K562 (cell line): ENCODE measurements around the gene SCYL1. TPM values are rescaled to one million over a fixed set of nuclear protein-coding genes. Genes with fewer than 3 reads are reported as not detected.
A peak's percentile ranks its signal among the peaks of the same experiment; 100 is the strongest.

Source experiments
- ELF2 ChIP-seq: fragments of 250-450 bp; sonication (Bioruptor Pico); IDR thresholded peaks from 2 replicates; pipeline ENCODE4 v1.5.0; 2021; ENCODE audit warnings: mild to moderate bottlenecking
- EP300 ChIP-seq: IDR thresholded peaks from 2 replicates; pipeline ENCODE4 v1.6.1; 2012; ENCODE audit warnings: low read length, improper control_type of control experiment
- EP400 ChIP-seq: fragments of 450-650 bp; IDR thresholded peaks from 2 replicates; pipeline ENCODE4 v1.6.1; 2017; ENCODE audit warnings: antibody characterized with exemption, mild to moderate bottlenecking, moderate library complexity
- NFE2 ChIP-seq: IDR thresholded peaks from 2 replicates; pipeline ENCODE4 v1.6.1; 2014; ENCODE audit warnings: antibody characterized with exemption, low read depth
- NFE2L1 ChIP-seq: fragments of 450-650 bp; IDR thresholded peaks from 2 replicates; pipeline ENCODE4 v1.6.1; 2016; ENCODE audit warnings: missing genetic modification characterization, low read depth, mild to moderate bottlenecking, missing compliant biosample characterization, moderate library complexity, borderline replicate concordance
- PCBP1 ChIP-seq: fragments of 200-400 bp; formaldehyde crosslinking; IDR thresholded peaks from 2 replicates; pipeline ENCODE4 v1.6.1; 2018; ENCODE audit warnings: mild to moderate bottlenecking, low read depth, low read length; ENCODE audit not compliant: poor library complexity, severe bottlenecking
- SLC30A9 ChIP-seq: fragments of 250-450 bp; sonication (Bioruptor Pico); IDR thresholded peaks from 2 replicates; pipeline ENCODE4 v1.8.0; 2022; ENCODE audit warnings: mild to moderate bottlenecking, moderate library complexity
- ZNF146 ChIP-seq: IDR thresholded peaks from one replicate; pipeline ENCODE4 v1.6.1; 2018; ENCODE audit warnings: missing compliant biosample characterization; ENCODE audit not compliant: unreplicated experiment
- ZNF589 ChIP-seq: fragments of 200-800 bp; sonication (Bioruptor generic); IDR thresholded peaks from 2 replicates; pipeline ENCODE4 v1.6.1; 2016; ENCODE audit warnings: low read depth, missing genetic modification characterization, missing compliant biosample characterization
- ZNF644 ChIP-seq: fragments of 200-800 bp; sonication (Bioruptor generic); IDR thresholded peaks from 2 replicates; pipeline ENCODE4 v1.6.1; 2016; ENCODE audit warnings: low read depth, missing genetic modification characterization, missing compliant biosample characterization
- polyA plus RNA-seq, 8 experiments: library from polyadenylated mRNA; depleted of rRNA in 4 of 8; stranded (reverse) in 5 of 8; unstranded in 3 of 8; fragments of >200 nt; fragmentation: Nextera tagmentation in 2 of 8; fragmentation: Illumina TruSeq in 1 of 8; extraction: Ambion mirVana in 2 of 8; extraction: Trizol in 1 of 8; gene quantifications; 2 replicates each; pipeline versions ENCODE4 v1.2.1 to v1.2.3, GENCODE V29; 2011 to 2014; ENCODE audit warnings: inconsistent platforms in 1 of 8, missing spikeins in 1 of 8
- total RNA-seq, 7 experiments: library from RNA; depleted of rRNA in 6 of 7; stranded (reverse); fragments of >200 nt in 6 of 7; fragmentation: Illumina TruSeq in 2 of 7; extraction: Trizol in 2 of 7; gene quantifications; 2 replicates each; pipeline versions ENCODE4 v1.2.1 to v1.2.3, GENCODE V29; 2011 to 2021; ENCODE audit warnings: low replicate concordance in 1 of 7
- TF ChIP-seq, protein P1 (sequence below): fragments of 150-350 bp; IDR thresholded peaks from 2 replicates; pipeline ENCODE4 v1.6.1; 2014; ENCODE audit warnings: low read depth, mild to moderate bottlenecking, low read length, borderline replicate concordance
- TF ChIP-seq, protein P2 (sequence below): sonication (generic); formaldehyde crosslinking; IDR thresholded peaks from 2 replicates; pipeline ENCODE4 v1.8.1; 2023; ENCODE audit warnings: missing genetic modification reagents, mild to moderate bottlenecking, borderline replicate concordance
- TF ChIP-seq, protein P3 (sequence below): fragments of 450-650 bp; formaldehyde crosslinking; IDR thresholded peaks from 2 replicates; pipeline ENCODE4 v1.4.0; 2020; ENCODE audit warnings: mild to moderate bottlenecking, mixed read lengths
- TF ChIP-seq, protein P4 (sequence below): fragments of 250-450 bp; sonication (Bioruptor Pico); IDR thresholded peaks from 2 replicates; pipeline ENCODE4 v1.5.0; 2020; ENCODE audit warnings: mild to moderate bottlenecking, borderline replicate concordance

SCYL1 gene
- total and polyA plus RNA-seq, 9 of the 15 experiments (the other 6 are each of a cell fraction or from before 2014, with no cell fraction given) = 1.9 to 145 (median 57.6) TPM

DNA sequence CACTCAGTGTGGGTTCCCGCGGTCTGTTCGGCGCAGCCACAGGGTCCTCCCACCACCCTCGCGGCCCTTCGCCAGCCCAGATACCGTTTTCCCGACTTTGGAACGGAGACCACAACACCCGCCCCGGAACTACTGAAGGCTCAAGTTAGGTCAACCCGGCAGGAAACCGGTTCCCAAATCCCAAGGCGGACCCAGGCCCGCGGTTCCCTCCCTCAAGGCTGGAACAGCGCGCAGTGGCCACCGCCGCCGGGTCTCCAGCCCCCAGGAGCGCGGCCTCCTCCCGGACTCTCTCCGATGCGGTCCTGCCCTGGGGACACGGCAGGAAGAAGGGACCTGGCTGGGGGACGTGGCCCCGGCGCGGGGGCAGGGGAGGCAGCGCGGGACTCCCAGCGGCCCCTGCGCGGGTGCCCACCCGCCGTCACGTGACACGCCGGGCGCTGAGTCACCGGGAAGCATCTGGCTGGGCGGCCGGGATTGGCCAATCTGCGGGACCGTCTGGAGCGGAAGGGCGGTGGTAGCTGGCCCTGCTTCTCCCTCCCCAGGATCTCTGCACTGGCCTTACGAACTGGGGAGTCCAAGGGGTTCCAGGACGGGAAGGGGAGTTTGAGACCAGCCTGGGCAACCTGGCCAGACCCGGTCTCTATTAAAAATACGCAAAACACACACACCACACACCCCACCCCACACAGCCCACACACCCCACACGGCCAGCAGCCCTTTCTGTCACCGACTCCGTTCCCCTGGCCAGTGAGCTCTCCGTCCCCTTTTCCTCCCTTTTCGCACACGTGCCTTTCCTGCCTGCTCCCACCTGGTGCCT, 47.5 kb upstream of the SCYL1 start (continued):
- no peak for TF ChIP-seq NFE2L1 (tag)
- TF ChIP-seq NFE2 = peak; percentile 94
- TF ChIP-seq, protein P1, sequence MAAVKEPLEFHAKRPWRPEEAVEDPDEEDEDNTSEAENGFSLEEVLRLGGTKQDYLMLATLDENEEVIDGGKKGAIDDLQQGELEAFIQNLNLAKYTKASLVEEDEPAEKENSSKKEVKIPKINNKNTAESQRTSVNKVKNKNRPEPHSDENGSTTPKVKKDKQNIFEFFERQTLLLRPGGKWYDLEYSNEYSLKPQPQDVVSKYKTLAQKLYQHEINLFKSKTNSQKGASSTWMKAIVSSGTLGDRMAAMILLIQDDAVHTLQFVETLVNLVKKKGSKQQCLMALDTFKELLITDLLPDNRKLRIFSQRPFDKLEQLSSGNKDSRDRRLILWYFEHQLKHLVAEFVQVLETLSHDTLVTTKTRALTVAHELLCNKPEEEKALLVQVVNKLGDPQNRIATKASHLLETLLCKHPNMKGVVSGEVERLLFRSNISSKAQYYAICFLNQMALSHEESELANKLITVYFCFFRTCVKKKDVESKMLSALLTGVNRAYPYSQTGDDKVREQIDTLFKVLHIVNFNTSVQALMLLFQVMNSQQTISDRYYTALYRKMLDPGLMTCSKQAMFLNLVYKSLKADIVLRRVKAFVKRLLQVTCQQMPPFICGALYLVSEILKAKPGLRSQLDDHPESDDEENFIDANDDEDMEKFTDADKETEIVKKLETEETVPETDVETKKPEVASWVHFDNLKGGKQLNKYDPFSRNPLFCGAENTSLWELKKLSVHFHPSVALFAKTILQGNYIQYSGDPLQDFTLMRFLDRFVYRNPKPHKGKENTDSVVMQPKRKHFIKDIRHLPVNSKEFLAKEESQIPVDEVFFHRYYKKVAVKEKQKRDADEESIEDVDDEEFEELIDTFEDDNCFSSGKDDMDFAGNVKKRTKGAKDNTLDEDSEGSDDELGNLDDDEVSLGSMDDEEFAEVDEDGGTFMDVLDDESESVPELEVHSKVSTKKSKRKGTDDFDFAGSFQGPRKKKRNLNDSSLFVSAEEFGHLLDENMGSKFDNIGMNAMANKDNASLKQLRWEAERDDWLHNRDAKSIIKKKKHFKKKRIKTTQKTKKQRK = no peak
- peak; percentile 74 for TF ChIP-seq ELF2 (CRISPR knock-in tag)
- TF ChIP-seq EP300 = peak; percentile 70
- TF ChIP-seq, protein P2, sequence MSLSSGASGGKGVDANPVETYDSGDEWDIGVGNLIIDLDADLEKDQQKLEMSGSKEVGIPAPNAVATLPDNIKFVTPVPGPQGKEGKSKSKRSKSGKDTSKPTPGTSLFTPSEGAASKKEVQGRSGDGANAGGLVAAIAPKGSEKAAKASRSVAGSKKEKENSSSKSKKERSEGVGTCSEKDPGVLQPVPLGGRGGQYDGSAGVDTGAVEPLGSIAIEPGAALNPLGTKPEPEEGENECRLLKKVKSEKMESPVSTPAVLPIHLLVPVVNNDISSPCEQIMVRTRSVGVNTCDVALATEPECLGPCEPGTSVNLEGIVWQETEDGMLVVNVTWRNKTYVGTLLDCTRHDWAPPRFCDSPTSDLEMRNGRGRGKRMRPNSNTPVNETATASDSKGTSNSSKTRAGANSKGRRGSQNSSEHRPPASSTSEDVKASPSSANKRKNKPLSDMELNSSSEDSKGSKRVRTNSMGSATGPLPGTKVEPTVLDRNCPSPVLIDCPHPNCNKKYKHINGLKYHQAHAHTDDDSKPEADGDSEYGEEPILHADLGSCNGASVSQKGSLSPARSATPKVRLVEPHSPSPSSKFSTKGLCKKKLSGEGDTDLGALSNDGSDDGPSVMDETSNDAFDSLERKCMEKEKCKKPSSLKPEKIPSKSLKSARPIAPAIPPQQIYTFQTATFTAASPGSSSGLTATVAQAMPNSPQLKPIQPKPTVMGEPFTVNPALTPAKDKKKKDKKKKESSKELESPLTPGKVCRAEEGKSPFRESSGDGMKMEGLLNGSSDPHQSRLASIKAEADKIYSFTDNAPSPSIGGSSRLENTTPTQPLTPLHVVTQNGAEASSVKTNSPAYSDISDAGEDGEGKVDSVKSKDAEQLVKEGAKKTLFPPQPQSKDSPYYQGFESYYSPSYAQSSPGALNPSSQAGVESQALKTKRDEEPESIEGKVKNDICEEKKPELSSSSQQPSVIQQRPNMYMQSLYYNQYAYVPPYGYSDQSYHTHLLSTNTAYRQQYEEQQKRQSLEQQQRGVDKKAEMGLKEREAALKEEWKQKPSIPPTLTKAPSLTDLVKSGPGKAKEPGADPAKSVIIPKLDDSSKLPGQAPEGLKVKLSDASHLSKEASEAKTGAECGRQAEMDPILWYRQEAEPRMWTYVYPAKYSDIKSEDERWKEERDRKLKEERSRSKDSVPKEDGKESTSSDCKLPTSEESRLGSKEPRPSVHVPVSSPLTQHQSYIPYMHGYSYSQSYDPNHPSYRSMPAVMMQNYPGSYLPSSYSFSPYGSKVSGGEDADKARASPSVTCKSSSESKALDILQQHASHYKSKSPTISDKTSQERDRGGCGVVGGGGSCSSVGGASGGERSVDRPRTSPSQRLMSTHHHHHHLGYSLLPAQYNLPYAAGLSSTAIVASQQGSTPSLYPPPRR = no peak
- TF ChIP-seq, protein P3, sequence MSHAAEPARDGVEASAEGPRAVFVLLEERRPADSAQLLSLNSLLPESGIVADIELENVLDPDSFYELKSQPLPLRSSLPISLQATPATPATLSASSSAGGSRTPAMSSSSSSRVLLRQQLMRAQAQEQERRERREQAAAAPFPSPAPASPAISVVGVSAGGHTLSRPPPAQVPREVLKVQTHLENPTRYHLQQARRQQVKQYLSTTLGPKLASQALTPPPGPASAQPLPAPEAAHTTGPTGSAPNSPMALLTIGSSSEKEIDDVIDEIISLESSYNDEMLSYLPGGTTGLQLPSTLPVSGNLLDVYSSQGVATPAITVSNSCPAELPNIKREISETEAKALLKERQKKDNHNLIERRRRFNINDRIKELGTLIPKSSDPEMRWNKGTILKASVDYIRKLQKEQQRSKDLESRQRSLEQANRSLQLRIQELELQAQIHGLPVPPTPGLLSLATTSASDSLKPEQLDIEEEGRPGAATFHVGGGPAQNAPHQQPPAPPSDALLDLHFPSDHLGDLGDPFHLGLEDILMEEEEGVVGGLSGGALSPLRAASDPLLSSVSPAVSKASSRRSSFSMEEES (CRISPR knock-in tag) = peak; percentile 100
- TF ChIP-seq, protein P4, sequence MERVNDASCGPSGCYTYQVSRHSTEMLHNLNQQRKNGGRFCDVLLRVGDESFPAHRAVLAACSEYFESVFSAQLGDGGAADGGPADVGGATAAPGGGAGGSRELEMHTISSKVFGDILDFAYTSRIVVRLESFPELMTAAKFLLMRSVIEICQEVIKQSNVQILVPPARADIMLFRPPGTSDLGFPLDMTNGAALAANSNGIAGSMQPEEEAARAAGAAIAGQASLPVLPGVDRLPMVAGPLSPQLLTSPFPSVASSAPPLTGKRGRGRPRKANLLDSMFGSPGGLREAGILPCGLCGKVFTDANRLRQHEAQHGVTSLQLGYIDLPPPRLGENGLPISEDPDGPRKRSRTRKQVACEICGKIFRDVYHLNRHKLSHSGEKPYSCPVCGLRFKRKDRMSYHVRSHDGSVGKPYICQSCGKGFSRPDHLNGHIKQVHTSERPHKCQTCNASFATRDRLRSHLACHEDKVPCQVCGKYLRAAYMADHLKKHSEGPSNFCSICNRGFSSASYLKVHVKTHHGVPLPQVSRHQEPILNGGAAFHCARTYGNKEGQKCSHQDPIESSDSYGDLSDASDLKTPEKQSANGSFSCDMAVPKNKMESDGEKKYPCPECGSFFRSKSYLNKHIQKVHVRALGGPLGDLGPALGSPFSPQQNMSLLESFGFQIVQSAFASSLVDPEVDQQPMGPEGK (CRISPR knock-in tag) = no peak
- peak; percentile 39; the same call in 1 of the 2 replicates for TF ChIP-seq SLC30A9 (CRISPR knock-in tag)
- TF ChIP-seq ZNF589 (CRISPR knock-in tag) = 0 out of 2 replicates have a peak, but pooled peaks have one; percentile 19
- TF ChIP-seq EP400 = peak; percentile 85
- TF ChIP-seq PCBP1 = peak; percentile 90
- TF ChIP-seq ZNF146 (CRISPR knock-in tag) = peak; percentile 8
- TF ChIP-seq ZNF644 (tag) = peak; percentile 22; the same call in 1 of the 2 replicates
